Cardiac muscle cell (in vitro differentiated cells and primary cell): ENCODE data around the gene NLRP4. TPM values are rescaled to one million over a fixed set of nuclear protein-coding genes. Genes with fewer than 3 reads are reported as not detected.

ENCODE experiments used
- DNase-seq, 2 donors: peaks; one replicate each; pipeline versions ENCODE4 v3.0.0 to v3.0.0-alpha.2; 2010 to 2017; ENCODE audit warnings: low read depth in 1 of 2, low spot score in 1 of 2
- H3K27ac ChIP-seq: fragments of 200-600 bp; sonication (generic); 2 replicates; pipeline ENCODE4 v1.5.1; 2016
- H3K27me3 ChIP-seq: fragments of 200-600 bp; sonication (generic); 2 replicates; pipeline ENCODE4 v1.6.0; 2016; ENCODE audit warnings: control low read depth
- H3K36me3 ChIP-seq: fragments of 200-600 bp; sonication (generic); 2 replicates; pipeline ENCODE4 v1.5.1; 2016; ENCODE audit warnings: control low read depth
- H3K4me1 ChIP-seq: fragments of 200-600 bp; sonication (generic); 2 replicates; pipeline ENCODE4 v1.8.1; 2017; ENCODE audit warnings: low read depth, mild to moderate bottlenecking, mixed run types
- H3K4me3 ChIP-seq: fragments of 200-600 bp; sonication (generic); 2 replicates; pipeline ENCODE4 v1.5.1; 2016; ENCODE audit warnings: mild to moderate bottlenecking
- H3K9me3 ChIP-seq: fragments of 200-600 bp; sonication (generic); 2 replicates; pipeline ENCODE4 v1.5.1; 2017; ENCODE audit warnings: low read depth, mild to moderate bottlenecking, control low read depth
- polyA plus RNA-seq: library from polyadenylated mRNA; unstranded; fragments of >200 nt; fragmentation: Nextera tagmentation; extraction: Ambion mirVana; gene quantifications from 2 replicates; pipeline ENCODE4 v1.2.1, GENCODE V29; 2016
- total RNA-seq: library from RNA; depleted of rRNA; stranded (reverse); fragments of >200 nt; gene quantifications from 2 replicates; pipeline ENCODE4 v1.2.3, GENCODE V29; 2016
- TF ChIP-seq, protein P1 (sequence below): IDR thresholded peaks from 2 replicates; pipeline ENCODE4 v1.5.1; 2012; ENCODE audit warnings: low read depth, mild to moderate bottlenecking, low read length

Gene NLRP4
- total and polyA plus RNA-seq, 2 experiments from 2014 or later: not detected

- H3K36me3 ChIP-seq: no peaks in the 10 kb centered on the region
- H3K27me3 ChIP-seq: no peaks in the 10 kb centered on the region
- TF ChIP-seq, protein P1, sequence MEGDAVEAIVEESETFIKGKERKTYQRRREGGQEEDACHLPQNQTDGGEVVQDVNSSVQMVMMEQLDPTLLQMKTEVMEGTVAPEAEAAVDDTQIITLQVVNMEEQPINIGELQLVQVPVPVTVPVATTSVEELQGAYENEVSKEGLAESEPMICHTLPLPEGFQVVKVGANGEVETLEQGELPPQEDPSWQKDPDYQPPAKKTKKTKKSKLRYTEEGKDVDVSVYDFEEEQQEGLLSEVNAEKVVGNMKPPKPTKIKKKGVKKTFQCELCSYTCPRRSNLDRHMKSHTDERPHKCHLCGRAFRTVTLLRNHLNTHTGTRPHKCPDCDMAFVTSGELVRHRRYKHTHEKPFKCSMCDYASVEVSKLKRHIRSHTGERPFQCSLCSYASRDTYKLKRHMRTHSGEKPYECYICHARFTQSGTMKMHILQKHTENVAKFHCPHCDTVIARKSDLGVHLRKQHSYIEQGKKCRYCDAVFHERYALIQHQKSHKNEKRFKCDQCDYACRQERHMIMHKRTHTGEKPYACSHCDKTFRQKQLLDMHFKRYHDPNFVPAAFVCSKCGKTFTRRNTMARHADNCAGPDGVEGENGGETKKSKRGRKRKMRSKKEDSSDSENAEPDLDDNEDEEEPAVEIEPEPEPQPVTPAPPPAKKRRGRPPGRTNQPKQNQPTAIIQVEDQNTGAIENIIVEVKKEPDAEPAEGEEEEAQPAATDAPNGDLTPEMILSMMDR: no peak
- peaks cover 2% of the 10 kb centered on the region for H3K9me3 ChIP-seq
- H3K27ac ChIP-seq: no peak overlapping the region
- H3K4me3 ChIP-seq: no peak overlapping the region
- no peak for DNase-seq
- H3K4me1 ChIP-seq: no peaks in the 10 kb centered on the region
Observed at GRCh38 chr19:55882626-55883025, 46.3 kb downstream of the NLRP4 start.

DNA sequence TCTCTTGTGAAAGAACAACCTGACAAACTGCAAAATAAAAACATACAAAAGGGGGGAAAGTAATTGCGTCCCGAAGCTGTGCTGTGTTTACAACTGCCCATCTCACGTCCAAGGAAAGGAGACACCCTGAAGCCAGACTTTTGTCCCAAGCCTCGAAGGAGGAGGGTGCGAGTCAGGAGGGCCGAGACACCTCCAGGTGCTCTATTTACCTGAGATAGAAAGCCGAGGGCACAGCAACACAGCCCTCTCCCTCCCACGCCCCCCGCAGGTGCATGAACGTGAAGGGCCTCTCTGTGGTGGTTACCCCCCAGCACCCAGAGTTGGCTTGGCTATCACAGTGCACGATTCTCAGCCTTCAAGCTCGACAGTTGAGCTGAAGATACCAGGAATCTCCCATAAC lies 62.6 kb downstream of the NLRP4 start:
- no peak for DNase-seq
- no peak overlapping the region for H3K4me3 ChIP-seq
- H3K36me3 ChIP-seq: no peaks in the 10 kb centered on the region
- H3K4me1 ChIP-seq: no peaks in the 10 kb centered on the region
- H3K27ac ChIP-seq: no peak overlapping the region
- TF ChIP-seq, protein P1: no peak
- H3K9me3 ChIP-seq: no peaks in the 10 kb centered on the region
- H3K27me3 ChIP-seq: no peaks in the 10 kb centered on the region

- Histone ChIP-seq H3K9me3 (no peaks in the 10 kb centered on the region), H3K4me3 (no peak overlapping the region), H3K27ac (no peak overlapping the region), H3K27me3 (no peaks in the 10 kb centered on the region), H3K36me3 (no peaks in the 10 kb centered on the region), H3K4me1 (no peaks in the 10 kb centered on the region)
- no peak for DNase-seq
- TF ChIP-seq, protein P1: no peak
Observed at GRCh38 chr19:55901369-55902079, 65.2 kb downstream of the NLRP4 start.

GRCh38 chr19:55902080-55902751 lies 65.9 kb downstream of the NLRP4 start:
- TF ChIP-seq, protein P1: no peak
- no peaks in the 10 kb centered on the region for H3K27me3 ChIP-seq

DNA sequence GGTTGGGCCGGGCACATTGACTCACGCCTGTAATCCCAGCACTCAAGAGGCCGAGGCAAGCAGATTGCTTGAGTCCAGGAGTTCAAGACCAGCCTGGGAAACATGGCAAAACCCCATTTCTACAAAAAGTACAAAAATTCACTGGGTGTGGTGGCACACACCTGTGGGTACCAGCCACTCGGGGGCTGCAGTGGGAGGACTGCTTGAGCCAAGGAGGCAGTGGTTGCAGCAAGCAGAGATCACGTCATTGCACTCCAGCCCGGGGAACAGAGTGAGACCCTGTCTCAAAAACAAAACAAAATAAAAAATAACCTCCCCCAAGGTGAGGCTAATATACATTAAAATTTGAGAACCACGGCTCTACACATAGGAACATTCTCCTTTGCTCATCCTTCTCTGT lies 70.9 kb downstream of the NLRP4 start:
- DNase-seq: no peak
- Histone ChIP-seq H3K4me1 (no peaks in the 10 kb centered on the region), H3K9me3 (no peaks in the 10 kb centered on the region), H3K36me3 (no peaks in the 10 kb centered on the region), H3K27me3 (no peaks in the 10 kb centered on the region), H3K27ac (no peak overlapping the region), H3K4me3 (no peak overlapping the region)
- TF ChIP-seq, protein P1: no peak

More at GRCh38 chr19:55902080-55902751, 65.9 kb downstream of the NLRP4 start:
- Histone ChIP-seq H3K9me3 (no peaks in the 10 kb centered on the region), H3K4me3 (no peak overlapping the region), H3K4me1 (no peaks in the 10 kb centered on the region), H3K36me3 (no peaks in the 10 kb centered on the region), H3K27ac (no peak overlapping the region)
- no peak for DNase-seq
